CD4-positive, alpha-beta T cell (primary cell): ENCODE data around the gene FHL3. TPM values are rescaled to one million over a fixed set of nuclear protein-coding genes. Genes with fewer than 3 reads are reported as not detected.
"Not testable (repeated sequence)": the region's sequence is repeated elsewhere in the genome, so short reads cannot be mapped to it uniquely, and the experiment has no call there.

ENCODE experiments used
- ATAC-seq: fragments of 200-7000 bp; cut with Tn5 transposase; one replicate; pipeline ENCODE4 v1.10.0; 2022; ENCODE audit warnings: mild to moderate bottlenecking; ENCODE audit not compliant: poor library complexity
- CTCF ChIA-PET: fragments of 350-600 bp; sonication (Branson Sonifier 250); formaldehyde crosslinking; loops from one replicate; lab custom pipeline; 2021; ENCODE audit warnings: antibody characterized with exemption, inconsistent platforms; lab: Charles Lee
- POLR2A ChIA-PET: fragments of 350-600 bp; sonication (Branson Sonifier 250); formaldehyde crosslinking; loops from one replicate; lab custom pipeline; 2021; ENCODE audit warnings: antibody characterized with exemption, inconsistent platforms; lab: Charles Lee
- DNase-seq, 14 experiments: peaks; one replicate each; pipeline ENCODE4 v3.0.0-alpha.2; 2013 to 2020; ENCODE audit warnings: mixed read lengths in 2 of 14
- H3K27ac ChIP-seq, 2 donors: one replicate each; pipeline versions ENCODE4 v1.5.1 to v1.7.0; 2013; ENCODE audit warnings: low read length in 2 of 2, low read depth in 1 of 2, mild to moderate bottlenecking in 1 of 2
- H3K27me3 ChIP-seq, 2 experiments: 1 replicate in 1 of 2; 2 replicates in 1 of 2; pipeline versions ENCODE4 v1.6.1 to v1.7.0; 2013; ENCODE audit warnings: low read length in 2 of 2, control low read depth in 1 of 2, mild to moderate bottlenecking in 1 of 2, moderate library complexity in 1 of 2; ENCODE audit not compliant: insufficient read depth in 2 of 2, control insufficient read depth in 1 of 2
- H3K36me3 ChIP-seq: one replicate; pipeline ENCODE4 v1.6.1; 2013; ENCODE audit warnings: low read length, control low read depth; ENCODE audit not compliant: insufficient read depth
- H3K4me1 ChIP-seq: one replicate; pipeline ENCODE4 v1.6.1; 2013; ENCODE audit warnings: low read length, control low read depth; ENCODE audit not compliant: insufficient read depth
- H3K4me3 ChIP-seq: one replicate; pipeline ENCODE4 v1.5.1; 2013; ENCODE audit warnings: mild to moderate bottlenecking, low read length, moderate library complexity
- H3K9me3 ChIP-seq, 2 experiments: 1 replicate in 1 of 2; 2 replicates in 1 of 2; pipeline versions ENCODE4 v1.6.1 to v1.7.0; 2013; ENCODE audit warnings: low read length in 2 of 2, mild to moderate bottlenecking in 2 of 2, control low read depth in 1 of 2, moderate library complexity in 1 of 2; ENCODE audit not compliant: control insufficient read depth in 1 of 2, insufficient read depth in 1 of 2
- H3K27ac Mint-ChIP-seq: one replicate; pipeline ENCODE4 v1.8.0; 2020; ENCODE audit warnings: mixed read lengths
- H3K27me3 Mint-ChIP-seq: one replicate; pipeline ENCODE4 v1.8.0; 2021; ENCODE audit warnings: mixed read lengths
- H3K36me3 Mint-ChIP-seq: one replicate; pipeline ENCODE4 v1.8.0; 2021; ENCODE audit warnings: low read depth, mixed read lengths
- H3K4me1 Mint-ChIP-seq: one replicate; pipeline ENCODE4 v1.8.0; 2021; ENCODE audit warnings: low read depth, mixed read lengths
- H3K4me3 Mint-ChIP-seq: one replicate; pipeline ENCODE4 v1.8.0; 2020; ENCODE audit warnings: mild to moderate bottlenecking, mixed read lengths
- H3K9me3 Mint-ChIP-seq: one replicate; pipeline ENCODE4 v1.8.0; 2020; ENCODE audit warnings: mixed read lengths
- intact Hi-C, 2 experiments: fragments of 100-400 bp; cut with DNase I in 1 of 2; cut with micrococcal nuclease in 1 of 2; formaldehyde crosslinking; loops; one replicate each; pipeline versions ENCODE4 v1.15.1 to v1.9.0; 2023 to 2025; cut with DNase I, micrococcal nuclease
- total RNA-seq, 174 experiments: library from RNA in 2 of 174; stranded (reverse) in 2 of 174; gene quantifications; one replicate each; pipeline ENCODE4 v1.2.3 and lab custom pipeline; 2021 to 2026
- TF ChIP-seq, protein P1 (sequence below): fragments of 200-600 bp; IDR thresholded peaks from one replicate; pipeline ENCODE4 v1.8.0; 2022; ENCODE audit warnings: antibody characterized with exemption, mild to moderate bottlenecking

The FHL3 gene
- total RNA-seq, 2 experiments from 2014 or later = 3.4 to 3.7 TPM

DNA sequence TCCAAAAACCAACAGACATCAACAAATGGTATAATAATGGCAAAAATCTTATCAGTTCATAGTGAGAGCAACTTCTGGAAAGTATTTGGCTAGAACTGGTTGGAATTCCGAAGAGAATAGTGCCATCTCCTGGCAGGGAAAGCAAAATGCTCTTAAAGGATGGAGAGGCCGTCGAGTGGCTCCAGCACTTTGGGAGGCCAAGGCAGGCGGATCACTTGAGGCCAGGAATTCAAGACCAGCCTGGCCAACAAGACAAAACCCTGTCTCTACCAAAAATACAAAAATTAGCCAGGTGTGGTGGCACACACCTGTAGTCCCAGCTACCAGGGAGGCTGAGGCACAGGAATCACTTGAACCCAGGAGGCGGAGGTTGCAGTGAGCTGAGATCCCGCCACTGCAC is 30.2 kb downstream of the FHL3 start:
- ATAC-seq, CTCF ChIA-PET: not testable (repeated sequence)

DNA sequence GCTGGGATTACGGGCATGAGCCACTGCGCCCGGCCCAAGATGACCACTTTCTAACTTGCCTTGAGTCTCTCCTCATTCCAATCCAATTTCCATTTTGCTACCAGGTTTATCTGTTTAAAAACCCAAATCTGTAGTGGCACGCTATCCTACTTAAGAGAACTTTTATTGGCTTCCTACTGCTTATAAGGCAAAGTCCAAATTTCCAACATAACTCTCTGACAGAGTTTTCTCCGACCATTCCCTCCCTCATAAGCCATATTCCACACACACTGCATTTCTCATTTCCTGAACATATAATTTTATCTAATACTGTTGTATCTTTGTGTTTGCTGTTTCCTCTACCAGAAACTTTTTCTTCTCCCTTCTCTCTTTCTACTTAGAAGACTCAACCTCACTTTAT is 30.7 kb downstream of the FHL3 start:
- ATAC-seq (no peak), DNase-seq (no peak)
- Mint-ChIP-seq H3K27me3 (no peaks in the 10 kb centered on the region), H3K4me1 (peaks cover 10% of the 10 kb centered on the region), H3K27ac (no peak overlapping the region), H3K4me3 (no peak overlapping the region), H3K36me3 (peaks cover 99% of the 10 kb centered on the region), H3K9me3 (no peaks in the 10 kb centered on the region)
- H3K27me3 ChIP-seq = no peaks in the 10 kb centered on the region
- peaks cover 57% of the 10 kb centered on the region for H3K36me3 ChIP-seq
- H3K9me3 ChIP-seq = no peaks in the 10 kb centered on the region
- no peaks in the 10 kb centered on the region for H3K4me1 ChIP-seq
- ChIA-PET POLR2A (no interaction called here), CTCF (interaction anchor here (0.7 kb wide), 1 partner anchor 480 kb away, joined by 4 read pairs; no protein-coding TSS in a partner anchor)
- H3K4me3 ChIP-seq = no peak overlapping the region
- TF ChIP-seq, protein P1, sequence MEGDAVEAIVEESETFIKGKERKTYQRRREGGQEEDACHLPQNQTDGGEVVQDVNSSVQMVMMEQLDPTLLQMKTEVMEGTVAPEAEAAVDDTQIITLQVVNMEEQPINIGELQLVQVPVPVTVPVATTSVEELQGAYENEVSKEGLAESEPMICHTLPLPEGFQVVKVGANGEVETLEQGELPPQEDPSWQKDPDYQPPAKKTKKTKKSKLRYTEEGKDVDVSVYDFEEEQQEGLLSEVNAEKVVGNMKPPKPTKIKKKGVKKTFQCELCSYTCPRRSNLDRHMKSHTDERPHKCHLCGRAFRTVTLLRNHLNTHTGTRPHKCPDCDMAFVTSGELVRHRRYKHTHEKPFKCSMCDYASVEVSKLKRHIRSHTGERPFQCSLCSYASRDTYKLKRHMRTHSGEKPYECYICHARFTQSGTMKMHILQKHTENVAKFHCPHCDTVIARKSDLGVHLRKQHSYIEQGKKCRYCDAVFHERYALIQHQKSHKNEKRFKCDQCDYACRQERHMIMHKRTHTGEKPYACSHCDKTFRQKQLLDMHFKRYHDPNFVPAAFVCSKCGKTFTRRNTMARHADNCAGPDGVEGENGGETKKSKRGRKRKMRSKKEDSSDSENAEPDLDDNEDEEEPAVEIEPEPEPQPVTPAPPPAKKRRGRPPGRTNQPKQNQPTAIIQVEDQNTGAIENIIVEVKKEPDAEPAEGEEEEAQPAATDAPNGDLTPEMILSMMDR = no peak
- intact Hi-C loops = no loop called here
- H3K27ac ChIP-seq = no peak overlapping the region

More for the DNA sequence above, 30.2 kb downstream of the FHL3 start:
- intact Hi-C loops = loop anchor here (1.0 to 5.0 kb wide), 3 partner anchors 83 to 268 kb away; no protein-coding TSS in a partner anchor
- TF ChIP-seq, protein P1 = peak; percentile 23
- H3K4me3 Mint-ChIP-seq, H3K27ac ChIP-seq, H3K9me3 Mint-ChIP-seq, H3K27me3 Mint-ChIP-seq, H3K4me1 ChIP-seq, H3K4me3 ChIP-seq, H3K27ac Mint-ChIP-seq, H3K27me3 ChIP-seq, POLR2A ChIA-PET, H3K9me3 ChIP-seq: not testable (repeated sequence)
- peaks cover 99% of the 10 kb centered on the region for H3K36me3 Mint-ChIP-seq
- peaks cover 10% of the 10 kb centered on the region for H3K4me1 Mint-ChIP-seq
- H3K36me3 ChIP-seq = peaks cover 57% of the 10 kb centered on the region
- DNase-seq = peak in 2 of 14 experiments; percentile 29 to 43

DNA sequence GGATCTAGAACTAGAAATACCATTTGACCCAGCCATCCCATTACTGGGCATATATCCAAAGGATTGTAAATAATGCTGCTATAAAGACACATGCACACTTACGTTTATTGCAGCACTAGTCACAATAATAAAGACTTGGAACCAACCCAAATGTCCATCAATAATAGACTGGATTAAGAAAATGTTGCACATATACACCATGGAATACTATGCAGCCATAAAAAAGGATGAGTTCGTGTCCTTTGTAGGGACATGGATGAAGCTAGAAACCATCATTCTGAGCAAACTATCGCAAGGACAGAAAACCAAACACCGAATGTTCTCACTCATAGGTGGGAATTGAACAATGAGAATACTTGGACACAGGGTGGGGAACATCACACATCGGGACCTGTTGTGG is 31.6 kb downstream of the FHL3 start:
- H3K36me3 Mint-ChIP-seq = peaks cover 99% of the 10 kb centered on the region
- H3K27ac Mint-ChIP-seq, H3K27me3 Mint-ChIP-seq, CTCF ChIA-PET, H3K4me1 ChIP-seq, H3K27ac ChIP-seq, POLR2A ChIA-PET, H3K9me3 Mint-ChIP-seq, H3K27me3 ChIP-seq, H3K9me3 ChIP-seq, ATAC-seq, H3K4me3 Mint-ChIP-seq, intact Hi-C loops, DNase-seq, H3K4me3 ChIP-seq: not testable (repeated sequence)
- peaks cover 57% of the 10 kb centered on the region for H3K36me3 ChIP-seq
- peaks cover 10% of the 10 kb centered on the region for H3K4me1 Mint-ChIP-seq

DNA sequence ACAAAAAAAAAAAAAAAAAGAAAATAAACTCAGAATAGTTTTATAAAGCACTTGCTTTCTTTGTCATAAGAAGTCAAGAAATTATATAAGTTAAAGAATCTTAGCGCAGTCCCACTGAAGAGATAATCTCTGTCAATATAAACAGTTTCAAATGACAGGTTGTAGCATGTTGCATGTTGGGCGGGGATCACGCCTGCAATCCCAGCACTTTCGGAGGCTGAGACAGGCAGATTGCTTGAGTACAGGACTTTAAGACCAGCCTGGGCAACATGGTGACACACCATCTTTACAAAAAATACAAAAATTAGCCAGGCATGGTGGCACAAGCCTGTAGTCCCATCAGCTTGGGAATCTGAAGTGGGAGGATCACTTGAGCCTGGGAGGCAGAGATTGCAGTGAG is 40.0 kb downstream of the FHL3 start:
- Mint-ChIP-seq H3K4me1 (no peaks in the 10 kb centered on the region), H3K9me3 (no peaks in the 10 kb centered on the region), H3K27me3 (no peaks in the 10 kb centered on the region), H3K27ac (no peak overlapping the region), H3K36me3 (peaks cover 76% of the 10 kb centered on the region), H3K4me3 (no peak overlapping the region)
- H3K27ac ChIP-seq = no peak overlapping the region
- ChIA-PET CTCF (no interaction called here), POLR2A (no interaction called here)
- no peaks in the 10 kb centered on the region for H3K27me3 ChIP-seq
- ATAC-seq = no peak
- no peaks in the 10 kb centered on the region for H3K4me1 ChIP-seq
- no peak for DNase-seq
- TF ChIP-seq, protein P1 = no peak
- H3K9me3 ChIP-seq = no peaks in the 10 kb centered on the region
- H3K4me3 ChIP-seq = no peak overlapping the region
- peaks cover 69% of the 10 kb centered on the region for H3K36me3 ChIP-seq
- intact Hi-C loops = no loop called here

DNA sequence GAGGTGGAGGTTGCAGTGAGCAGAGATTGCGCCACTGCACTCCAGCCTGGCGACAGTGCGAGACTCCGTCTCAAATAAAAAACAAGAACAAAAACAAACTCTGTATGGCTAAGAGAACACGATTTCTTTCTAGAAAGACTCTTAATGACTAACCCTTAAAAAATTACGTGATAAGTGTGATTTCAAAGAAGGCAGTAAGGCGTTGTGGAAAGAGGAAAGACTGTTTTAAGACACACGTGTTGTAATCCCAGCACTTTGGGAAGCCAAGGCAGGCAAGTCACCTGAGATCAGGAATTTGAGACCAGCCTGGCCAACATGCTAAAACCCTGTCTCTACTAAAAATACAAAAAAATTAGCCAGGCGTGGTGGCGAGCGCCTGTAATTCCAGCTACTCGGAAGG is 41.2 kb downstream of the FHL3 start:
- CTCF ChIA-PET, H3K4me1 Mint-ChIP-seq, H3K27ac ChIP-seq, DNase-seq, H3K4me3 Mint-ChIP-seq, H3K27me3 ChIP-seq, H3K9me3 Mint-ChIP-seq, ATAC-seq, H3K4me3 ChIP-seq, H3K27ac Mint-ChIP-seq, H3K4me1 ChIP-seq, H3K27me3 Mint-ChIP-seq, H3K9me3 ChIP-seq, intact Hi-C loops, POLR2A ChIA-PET: not testable (repeated sequence)
- peaks cover 72% of the 10 kb centered on the region for H3K36me3 ChIP-seq
- H3K36me3 Mint-ChIP-seq = peaks cover 74% of the 10 kb centered on the region
